ENCODE measurements around the gene METTL2B.

Gene METTL2B

GRCh38 chr7:128448751-128449302, 27.7 kb upstream of the METTL2B start:
- DNase-seq (ENCODE audit: low read depth, low spot score) = no peak
- H3K27me3 ChIP-seq (ENCODE audit: insufficient read depth, insufficient read length) = no peaks in the 10 kb centered on the region
- H3K36me3 ChIP-seq (ENCODE audit: insufficient read depth, insufficient read length, low read length) = no peaks in the 10 kb centered on the region
- H3K4me3 ChIP-seq (ENCODE audit: insufficient read length, low read depth) = no peak overlapping the region
- no peaks in the 10 kb centered on the region for H3K4me1 ChIP-seq (ENCODE audit: insufficient read depth, insufficient read length)
- no peaks in the 10 kb centered on the region for H3K9me3 ChIP-seq (ENCODE audit: insufficient read depth, low read length)
- TF ChIP-seq ZNF274 (IDR thresholded peaks at IDR 0.05; ENCODE audit: low read depth, low read length) = no peak
- H3K9ac ChIP-seq (ENCODE audit: insufficient read length, low read depth) = no peak overlapping the region

GRCh38 chr7:128450409-128450808, 26.1 kb upstream of the METTL2B start:
- H3K36me3 ChIP-seq (ENCODE audit: insufficient read depth, insufficient read length, low read length) = no peaks in the 10 kb centered on the region
- no peak overlapping the region for H3K4me3 ChIP-seq (ENCODE audit: insufficient read length, low read depth)
- H3K4me1 ChIP-seq (ENCODE audit: insufficient read depth, insufficient read length) = no peaks in the 10 kb centered on the region
- H3K9me3 ChIP-seq (ENCODE audit: insufficient read depth, low read length) = no peaks in the 10 kb centered on the region
- H3K9ac ChIP-seq (ENCODE audit: insufficient read length, low read depth) = no peak overlapping the region
- no peak for DNase-seq (ENCODE audit: low read depth, low spot score)
- no peaks in the 10 kb centered on the region for H3K27me3 ChIP-seq (ENCODE audit: insufficient read depth, insufficient read length)
- TF ChIP-seq ZNF274 (IDR thresholded peaks at IDR 0.05; ENCODE audit: low read depth, low read length) = no peak
- no peak for TF ChIP-seq YY1 (IDR thresholded peaks at IDR 0.05; ENCODE audit: insufficient read depth, insufficient read length)
- TF ChIP-seq SUZ12 (IDR thresholded peaks at IDR 0.05; ENCODE audit: extremely low read depth, insufficient read depth, insufficient read length) = no peak

- no peak overlapping the region for H3K4me3 ChIP-seq (ENCODE audit: insufficient read length, low read depth)
- no peaks in the 10 kb centered on the region for H3K4me1 ChIP-seq (ENCODE audit: insufficient read depth, insufficient read length)
- no peak overlapping the region for H3K9ac ChIP-seq (ENCODE audit: insufficient read length, low read depth)
- no peak for TF ChIP-seq YY1 (IDR thresholded peaks at IDR 0.05; ENCODE audit: insufficient read depth, insufficient read length)
- no peak for TF ChIP-seq ZNF274 (IDR thresholded peaks at IDR 0.05; ENCODE audit: low read depth, low read length)
- TF ChIP-seq SUZ12 (IDR thresholded peaks at IDR 0.05; ENCODE audit: extremely low read depth, insufficient read depth, insufficient read length) = no peak
- DNase-seq (ENCODE audit: low read depth, low spot score) = no peak
- H3K36me3 ChIP-seq (ENCODE audit: insufficient read depth, insufficient read length, low read length) = no peaks in the 10 kb centered on the region
- H3K9me3 ChIP-seq (ENCODE audit: insufficient read depth, low read length) = no peaks in the 10 kb centered on the region
- H3K27me3 ChIP-seq (ENCODE audit: insufficient read depth, insufficient read length) = no peaks in the 10 kb centered on the region
These were observed 25.6 kb upstream of the METTL2B start for GRCh38 chr7:128450913-128451312.

- peaks cover 7% of the 10 kb centered on the region for H3K36me3 ChIP-seq (ENCODE audit: insufficient read depth, insufficient read length, low read length)
- no peak for TF ChIP-seq YY1 (IDR thresholded peaks at IDR 0.05; ENCODE audit: insufficient read depth, insufficient read length)
- TF ChIP-seq ZNF274 (IDR thresholded peaks at IDR 0.05; ENCODE audit: low read depth, low read length) = no peak
- no peak for TF ChIP-seq SUZ12 (IDR thresholded peaks at IDR 0.05; ENCODE audit: extremely low read depth, insufficient read depth, insufficient read length)
- no peaks in the 10 kb centered on the region for H3K27me3 ChIP-seq (ENCODE audit: insufficient read depth, insufficient read length)
- no peak overlapping the region for H3K9ac ChIP-seq (ENCODE audit: insufficient read length, low read depth)
- H3K4me1 ChIP-seq (ENCODE audit: insufficient read depth, insufficient read length) = no peaks in the 10 kb centered on the region
- H3K4me3 ChIP-seq (ENCODE audit: insufficient read length, low read depth) = no peak overlapping the region
- DNase-seq (ENCODE audit: low read depth, low spot score) = no peak
- H3K9me3 ChIP-seq (ENCODE audit: insufficient read depth, low read length) = no peaks in the 10 kb centered on the region
These were observed 24.0 kb upstream of the METTL2B start for GRCh38 chr7:128452552-128452951.

GRCh38 chr7:128453836-128454804, 22.4 kb upstream of the METTL2B start:
- no peaks in the 10 kb centered on the region for H3K9me3 ChIP-seq (ENCODE audit: insufficient read depth, low read length)
- H3K36me3 ChIP-seq (ENCODE audit: insufficient read depth, insufficient read length, low read length) = peaks cover 18% of the 10 kb centered on the region
- peak; percentile 88 for DNase-seq (ENCODE audit: low read depth, low spot score)
- H3K27me3 ChIP-seq (ENCODE audit: insufficient read depth, insufficient read length) = no peaks in the 10 kb centered on the region
- H3K9ac ChIP-seq (ENCODE audit: insufficient read length, low read depth) = peak overlapping the region; percentile 68
- no peak for TF ChIP-seq ZNF274 (IDR thresholded peaks at IDR 0.05; ENCODE audit: low read depth, low read length)
- no peak for TF ChIP-seq YY1 (IDR thresholded peaks at IDR 0.05; ENCODE audit: insufficient read depth, insufficient read length)
- TF ChIP-seq SUZ12 (IDR thresholded peaks at IDR 0.05; ENCODE audit: extremely low read depth, insufficient read depth, insufficient read length) = no peak
- H3K4me1 ChIP-seq (ENCODE audit: insufficient read depth, insufficient read length) = no peaks in the 10 kb centered on the region
- peak overlapping the region; percentile 76 for H3K4me3 ChIP-seq (ENCODE audit: insufficient read length, low read depth)

- Histone ChIP-seq H3K9ac (ENCODE audit: insufficient read length, low read depth) (peak overlapping the region; percentile 88), H3K36me3 (ENCODE audit: insufficient read depth, insufficient read length, low read length) (peaks cover 24% of the 10 kb centered on the region), H3K9me3 (ENCODE audit: insufficient read depth, low read length) (no peaks in the 10 kb centered on the region), H3K4me1 (ENCODE audit: insufficient read depth, insufficient read length) (no peaks in the 10 kb centered on the region), H3K27me3 (ENCODE audit: insufficient read depth, insufficient read length) (no peaks in the 10 kb centered on the region), H3K4me3 (ENCODE audit: insufficient read length, low read depth) (peak overlapping the region; percentile 76)
- TF ChIP-seq SUZ12 (IDR thresholded peaks at IDR 0.05; ENCODE audit: extremely low read depth, insufficient read depth, insufficient read length) = no peak
- no peak for TF ChIP-seq ZNF274 (IDR thresholded peaks at IDR 0.05; ENCODE audit: low read depth, low read length)
- no peak for TF ChIP-seq YY1 (IDR thresholded peaks at IDR 0.05; ENCODE audit: insufficient read depth, insufficient read length)
- no peak for DNase-seq (ENCODE audit: low read depth, low spot score)
These were observed 21.6 kb upstream of the METTL2B start for GRCh38 chr7:128454808-128455542.
